Ecto neural progenitor cell (in vitro differentiated cells): Measurements from ENCODE around the gene PARVA.
A peak's percentile ranks its signal among the peaks of the same experiment; 100 is the strongest.
"Not testable (repeated sequence)": the region's sequence is repeated elsewhere in the genome, so short reads cannot be mapped to it uniquely, and the experiment has no call there.

ENCODE experiments used
- DNase-seq: peaks from one replicate; pipeline ENCODE4 v3.0.0-alpha.2; 2018; ENCODE audit warnings: low spot score

The PARVA gene

DNA sequence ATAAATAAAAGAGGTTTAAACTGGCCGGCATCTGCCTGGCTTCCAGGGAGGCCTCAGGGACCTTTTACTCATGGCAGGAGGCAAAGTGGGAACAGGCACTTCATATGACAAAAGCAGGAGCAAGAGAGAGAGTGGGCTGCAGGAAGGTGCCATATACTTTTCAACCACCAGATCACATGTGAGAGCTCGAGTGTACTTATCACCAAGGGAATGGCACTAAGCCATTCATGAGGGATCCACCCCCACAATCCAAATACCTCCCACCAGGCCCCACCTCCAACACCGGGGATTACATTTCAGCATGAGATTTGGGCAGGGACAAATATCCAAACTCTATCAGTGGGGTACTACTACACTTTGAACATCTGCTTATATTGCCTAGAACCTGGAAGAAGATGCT lies 126.5 kb downstream of the PARVA start:
- peak; percentile 28 for DNase-seq

DNA sequence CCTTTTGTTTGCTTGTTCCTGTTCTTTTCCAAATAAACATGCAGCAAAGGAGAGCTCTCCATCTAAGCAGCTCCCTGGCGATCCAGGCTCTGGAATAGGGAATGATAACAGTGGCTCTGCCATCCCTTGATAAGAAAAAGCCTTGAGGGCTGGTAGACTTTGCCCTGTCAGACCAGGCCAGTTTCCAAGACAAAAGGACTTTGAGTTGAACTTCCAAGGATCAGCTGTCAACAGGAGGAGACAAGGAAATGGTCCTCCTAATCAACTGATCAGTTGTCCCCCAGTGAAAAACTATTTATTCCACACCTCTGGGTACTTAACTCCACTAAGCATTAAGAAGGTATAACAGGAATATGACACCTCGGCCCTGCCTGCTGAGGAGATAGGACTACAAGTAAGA lies 127.8 kb downstream of the PARVA start:
- peak; percentile 18 for DNase-seq

DNA sequence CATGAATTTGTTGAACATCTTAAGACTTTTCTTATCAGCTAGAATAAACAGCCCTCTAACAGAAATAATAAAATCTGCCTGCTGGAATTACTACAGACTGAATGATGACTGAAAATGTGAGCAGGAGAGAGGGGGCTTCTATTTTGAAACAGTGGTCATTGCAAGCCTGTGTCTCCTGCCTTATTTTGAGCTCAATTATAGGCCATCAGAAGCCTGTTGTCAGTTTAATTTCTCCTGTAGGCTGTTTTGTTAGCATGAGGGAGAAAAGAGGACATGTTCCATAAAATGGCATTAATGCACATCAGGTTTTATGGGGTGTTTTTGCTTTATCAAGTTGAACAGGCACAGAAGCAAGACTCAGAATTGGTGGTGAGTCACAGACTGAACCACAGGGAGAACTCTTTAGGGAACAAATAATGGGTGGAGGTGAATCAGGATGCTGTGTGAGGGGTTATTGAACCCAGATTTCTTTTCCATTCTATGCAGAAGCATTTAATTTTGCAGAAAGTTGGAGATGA lies 129.1 kb downstream of the PARVA start:
- DNase-seq: peak; percentile 17

DNA sequence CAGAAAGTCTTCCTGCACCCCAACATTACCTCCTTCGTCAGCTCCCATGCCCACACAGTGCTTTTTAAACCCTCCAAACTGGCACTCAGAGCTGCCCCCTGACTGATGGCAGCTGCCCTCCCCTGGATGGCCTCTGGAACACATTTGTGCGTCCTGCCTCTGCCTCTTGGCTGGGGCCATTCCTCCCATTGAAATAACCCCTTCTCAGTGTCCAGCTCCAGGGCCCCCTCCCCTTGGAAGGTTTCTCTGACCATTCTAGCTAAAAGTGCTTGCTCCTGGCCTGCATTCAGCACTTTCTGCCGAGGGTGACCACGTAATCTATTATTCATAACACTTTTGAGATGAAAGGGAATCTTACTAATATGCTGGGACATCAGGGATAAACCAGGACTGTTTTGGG lies 130.0 kb downstream of the PARVA start:
- peak; percentile 22 for DNase-seq

DNA sequence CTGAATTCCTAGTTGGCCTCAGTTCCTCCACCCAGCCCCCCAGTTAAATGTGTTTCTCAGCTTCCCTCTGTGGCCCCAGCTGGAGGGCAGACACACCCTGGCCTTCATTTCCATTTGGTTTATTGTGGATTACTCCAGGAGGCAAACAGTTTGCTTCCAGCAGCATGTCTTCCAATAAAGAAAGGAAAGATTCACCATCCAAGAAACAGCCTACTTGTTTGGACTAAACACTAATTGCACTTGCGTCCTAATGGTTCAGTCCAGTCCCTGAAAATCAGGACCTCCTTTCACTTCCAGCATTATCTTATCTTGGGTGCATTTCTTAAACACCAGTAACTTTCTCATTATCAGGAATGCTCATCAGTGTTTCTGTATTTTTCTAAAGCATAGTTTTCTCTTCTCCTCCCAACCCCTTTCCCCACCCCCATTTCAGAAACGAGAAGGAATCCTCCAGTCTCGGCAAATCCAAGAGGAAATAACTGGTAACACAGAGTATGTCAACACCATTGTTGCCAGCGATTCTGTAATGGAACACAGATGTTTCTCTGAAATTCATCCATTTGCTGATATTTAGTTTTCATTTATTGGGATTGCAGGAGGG lies 130.9 kb downstream of the PARVA start:
- peak; percentile 17 for DNase-seq

DNA sequence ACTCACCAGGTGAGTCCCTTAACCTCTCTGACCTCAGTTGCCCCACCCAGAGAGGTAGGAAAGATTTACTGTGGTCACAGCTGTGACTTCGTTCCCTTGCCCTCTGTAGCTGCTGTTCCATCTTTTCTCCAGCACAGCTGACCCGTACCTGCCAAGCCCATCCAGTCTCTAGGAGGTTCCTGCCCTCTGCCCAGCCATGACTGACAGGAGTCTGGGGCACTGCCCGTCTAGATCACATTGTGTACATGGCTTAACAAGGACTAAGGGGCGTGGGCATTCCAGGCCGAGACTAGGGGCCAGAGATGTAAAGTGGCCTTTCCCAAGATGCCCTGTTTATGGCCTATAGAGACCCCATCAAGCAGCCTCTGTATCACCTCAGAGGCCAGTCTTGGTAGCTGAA lies 132.0 kb downstream of the PARVA start:
- DNase-seq: no peak

DNA sequence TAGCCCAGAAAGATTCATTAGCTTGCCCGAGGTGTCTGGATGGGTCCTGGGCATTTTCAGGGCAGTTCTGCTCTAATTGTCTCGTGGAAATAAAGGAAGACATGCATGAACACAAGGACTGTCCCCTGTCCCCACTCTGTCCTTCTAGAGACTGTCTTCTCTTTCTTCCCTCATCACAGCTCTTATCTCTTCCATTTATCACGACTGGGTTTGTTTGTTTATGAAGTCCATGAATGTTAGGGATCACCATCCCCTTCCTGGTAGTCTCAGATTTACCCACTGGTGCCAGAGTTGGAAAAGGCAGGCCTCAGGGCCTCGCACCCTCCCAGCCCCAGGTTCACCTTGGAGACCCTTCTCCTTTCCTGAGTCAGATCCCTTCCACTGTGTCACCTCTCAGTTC lies 134.8 kb downstream of the PARVA start:
- peak; percentile 3 for DNase-seq

DNA sequence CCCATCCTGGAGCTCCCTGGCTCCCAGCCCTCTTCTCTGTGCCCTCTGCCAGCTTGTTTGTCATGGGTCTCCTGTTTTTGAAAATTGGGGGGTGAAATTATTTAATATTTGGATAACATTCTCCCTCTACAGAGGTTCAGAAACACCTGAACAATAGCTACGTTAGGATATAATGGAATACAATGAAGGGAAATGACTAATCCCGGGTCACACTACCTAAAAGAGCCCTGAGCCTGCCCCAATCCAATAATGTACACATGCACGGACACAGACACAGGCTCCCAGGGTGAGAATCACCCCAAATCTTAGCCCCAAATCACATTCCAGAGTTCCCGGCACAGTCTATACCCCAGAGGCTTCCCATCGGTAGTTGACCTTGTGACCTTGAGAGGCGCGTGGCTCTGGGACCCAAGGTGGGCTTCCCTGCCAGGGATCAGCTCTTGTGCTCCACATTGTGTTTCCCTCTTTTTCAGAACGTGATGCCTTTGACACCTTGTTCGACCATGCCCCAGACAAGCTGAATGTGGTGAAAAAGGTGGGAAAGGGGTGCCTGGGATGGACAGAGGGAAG lies 135.5 kb downstream of the PARVA start:
- peak; percentile 25 for DNase-seq

DNA sequence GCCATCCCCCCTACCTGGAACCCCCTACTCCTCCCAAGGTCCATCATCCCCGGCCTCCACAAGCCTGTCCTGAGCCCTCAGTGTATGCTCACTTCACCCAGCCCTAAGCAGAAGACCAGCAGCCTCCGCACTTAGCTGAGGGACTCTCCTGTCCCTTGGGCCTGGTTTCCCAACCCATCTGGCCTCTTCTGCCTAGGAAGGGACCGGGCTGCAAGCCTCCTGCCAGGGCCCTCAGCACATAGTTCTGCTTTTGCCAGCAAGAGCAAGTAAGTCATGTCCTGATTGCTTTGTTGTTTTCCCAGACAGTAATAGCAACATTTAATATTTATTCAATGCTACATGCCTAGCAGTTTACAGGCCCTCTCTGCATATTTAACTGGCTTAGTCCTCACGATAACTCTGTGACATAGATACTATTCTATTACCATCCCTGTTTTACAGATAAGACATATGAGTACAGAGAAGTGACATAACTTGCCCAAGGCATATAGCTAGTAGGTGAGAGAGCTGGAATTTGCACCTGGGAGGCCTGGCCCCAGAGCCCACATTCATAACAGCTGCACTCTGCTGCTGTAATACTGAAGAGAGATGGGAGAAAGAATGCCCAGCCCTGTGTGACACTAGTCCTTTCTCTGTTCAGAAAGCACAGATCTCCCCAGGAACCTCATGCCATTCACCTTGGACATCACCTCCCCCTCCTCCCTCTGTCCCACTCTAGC lies 139.2 kb downstream of the PARVA start:
- DNase-seq: no peak

DNA sequence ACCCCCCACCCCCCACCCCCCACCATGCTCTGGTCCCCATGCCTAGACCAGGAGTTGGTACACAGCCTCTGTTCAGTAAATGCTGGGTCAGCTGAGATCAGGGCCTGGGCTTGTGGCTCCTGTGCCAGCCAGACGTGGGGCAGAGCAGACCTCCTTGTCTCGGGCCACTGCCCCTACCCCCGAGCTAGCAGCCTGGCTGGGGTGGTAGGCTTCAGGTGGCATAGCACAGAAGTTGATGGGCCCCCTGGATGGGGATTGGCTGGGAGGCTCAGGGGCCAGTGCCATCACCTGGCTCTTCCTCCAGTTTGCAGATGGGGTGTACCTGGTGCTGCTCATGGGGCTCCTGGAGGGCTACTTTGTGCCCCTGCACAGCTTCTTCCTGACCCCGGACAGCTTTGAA lies 139.9 kb downstream of the PARVA start:
- DNase-seq: no peak

DNA sequence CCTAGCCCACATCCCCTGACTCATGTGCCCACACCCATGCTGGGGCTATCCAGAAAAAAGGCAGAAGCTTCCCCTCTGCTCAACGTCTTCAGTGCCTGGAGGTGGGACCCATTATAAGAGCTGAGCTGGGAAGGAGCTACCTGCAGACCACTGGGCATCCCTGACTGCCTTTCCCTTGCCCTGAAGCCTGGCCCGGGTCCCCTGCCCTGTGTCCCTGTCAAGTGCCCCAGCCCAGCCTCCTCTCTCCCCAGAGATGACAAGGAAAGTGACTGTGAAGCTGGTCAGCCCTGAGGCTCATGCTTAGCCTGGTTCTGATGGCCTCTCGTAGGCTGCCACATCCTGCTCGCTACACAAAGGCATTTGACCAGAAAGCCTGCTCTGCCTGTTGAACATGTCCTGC lies 140.4 kb downstream of the PARVA start:
- DNase-seq: no peak

DNA sequence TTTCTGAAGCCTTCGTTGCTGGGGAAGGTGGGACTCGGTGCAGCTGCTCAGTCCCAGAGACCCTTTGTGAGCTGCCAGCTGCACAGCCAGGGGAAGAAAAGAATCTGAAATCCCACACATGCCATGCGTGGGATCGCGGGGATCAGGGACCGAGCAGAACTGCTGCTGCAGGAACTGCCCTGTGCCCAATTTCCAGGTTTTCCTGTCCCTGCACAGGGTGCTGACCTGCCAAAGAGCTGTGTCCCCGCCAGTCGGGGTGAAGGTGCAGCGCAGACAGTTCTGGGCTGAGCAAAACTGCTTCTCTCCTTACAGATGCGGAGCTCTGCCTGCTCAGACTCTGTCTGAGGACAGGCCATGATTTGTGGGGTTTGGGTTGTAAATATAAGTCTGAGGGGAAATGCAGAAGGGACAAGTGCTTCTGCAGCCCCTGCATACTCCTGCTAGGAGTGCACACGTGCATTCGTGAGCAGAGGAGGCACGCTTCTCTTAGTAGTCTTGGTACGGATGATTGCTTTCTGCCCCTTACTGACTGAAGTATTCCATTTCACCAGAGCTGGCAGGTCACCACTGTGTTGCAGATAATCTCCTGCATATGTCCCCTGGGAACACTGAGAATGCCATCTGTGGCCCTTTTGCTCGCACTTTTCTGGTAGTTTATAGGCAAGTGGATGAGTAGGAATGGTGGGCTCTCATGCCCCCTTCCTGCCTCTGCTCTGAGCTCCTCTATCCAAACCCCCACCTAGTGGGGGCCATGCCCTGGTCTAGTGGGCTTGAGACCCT lies 141.4 kb downstream of the PARVA start:
- DNase-seq: no peak

DNA sequence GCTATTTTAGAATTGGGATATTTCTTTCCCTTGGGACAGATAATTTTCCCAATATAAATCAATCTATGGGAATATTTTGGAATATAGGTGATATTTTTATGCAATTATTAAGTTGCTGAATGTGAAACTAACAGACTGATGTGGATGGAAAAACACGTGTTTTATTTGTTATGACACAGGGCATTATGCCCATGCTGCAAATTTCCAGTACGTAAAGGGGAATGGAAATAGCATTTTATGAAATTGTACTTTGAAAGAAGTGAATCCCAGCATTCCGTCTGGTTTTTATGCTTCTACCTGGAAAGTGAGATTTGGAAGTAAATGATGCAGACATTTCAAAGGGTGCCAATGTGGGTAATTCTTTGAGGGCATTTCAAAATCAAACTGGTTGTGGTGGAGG lies 142.7 kb downstream of the PARVA start:
- no peak for DNase-seq

DNA sequence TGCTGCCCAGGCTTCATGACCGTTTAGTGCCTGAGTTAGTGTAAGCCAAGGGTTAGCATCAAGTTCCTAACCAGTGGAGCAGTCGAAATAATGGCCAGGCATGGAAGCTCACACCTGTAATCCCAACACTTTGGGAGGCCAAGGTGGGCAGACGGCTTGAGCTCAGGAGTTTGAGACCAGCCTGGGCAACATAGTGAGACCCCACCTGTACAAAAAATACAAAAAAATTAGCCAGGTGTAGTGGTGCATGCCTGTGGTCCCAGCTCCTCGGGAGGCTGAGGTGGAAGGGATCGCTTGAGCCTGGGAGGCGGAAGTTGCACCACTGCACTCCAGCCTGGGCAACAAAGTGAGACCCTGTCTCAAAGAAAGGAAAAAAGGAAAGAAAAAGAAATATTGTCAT lies 143.2 kb downstream of the PARVA start:
- not testable (repeated sequence) for DNase-seq

DNA sequence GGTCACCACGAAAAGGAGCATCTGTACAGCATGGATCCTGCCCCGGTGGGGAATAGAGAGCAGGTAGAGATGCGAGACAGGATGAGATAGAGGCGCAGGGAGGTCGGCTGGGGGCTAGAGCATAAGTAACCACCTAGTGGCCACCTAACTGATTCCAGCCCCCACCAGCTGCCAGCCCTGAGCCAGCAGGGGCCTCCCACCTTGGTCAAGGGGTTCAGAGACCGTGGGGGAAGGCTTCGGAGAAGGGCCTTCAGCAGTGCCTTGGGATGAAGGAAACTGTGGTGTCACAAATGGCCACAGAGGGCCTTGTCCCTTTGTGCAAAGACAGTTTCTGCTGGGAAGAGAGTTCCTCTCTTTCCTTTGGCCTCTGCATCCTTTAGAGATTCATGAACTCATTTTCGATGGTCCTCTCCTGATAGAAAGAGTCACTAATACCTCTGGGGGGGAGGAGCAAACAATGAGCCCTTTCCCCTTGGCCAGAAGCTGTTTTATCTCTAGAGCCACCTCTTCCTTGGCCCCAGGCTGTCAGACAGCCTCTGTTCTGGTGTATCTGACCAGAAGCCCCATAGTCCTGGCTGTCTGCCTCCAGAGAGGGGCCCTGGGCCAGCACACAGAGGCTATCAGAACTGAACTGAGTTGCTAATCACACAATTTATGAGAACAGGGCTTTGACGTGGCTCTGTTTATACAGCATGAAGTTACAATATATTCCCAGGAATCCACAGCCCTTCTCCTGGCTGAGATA lies 146.0 kb downstream of the PARVA start:
- no peak for DNase-seq

DNA sequence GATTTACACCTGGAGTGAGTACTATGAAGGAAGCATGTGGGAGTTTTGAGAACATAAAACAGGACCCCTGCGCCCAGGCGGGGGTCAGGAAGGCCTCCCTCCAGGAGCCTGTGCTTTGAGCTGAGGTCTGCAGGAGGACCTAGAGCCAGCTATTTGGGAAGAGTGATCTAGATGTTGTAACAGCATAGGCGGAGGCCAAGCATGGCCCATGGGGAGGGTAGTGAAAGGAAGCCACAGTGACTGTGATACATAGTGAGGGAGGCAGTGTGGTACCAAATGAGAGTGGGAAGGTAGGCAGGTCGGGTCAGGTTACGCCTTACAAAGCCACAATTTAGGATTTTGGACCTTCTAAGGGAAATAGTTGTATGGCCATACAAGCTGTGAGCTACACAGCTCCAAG lies 147.5 kb downstream of the PARVA start:
- DNase-seq: no peak

DNA sequence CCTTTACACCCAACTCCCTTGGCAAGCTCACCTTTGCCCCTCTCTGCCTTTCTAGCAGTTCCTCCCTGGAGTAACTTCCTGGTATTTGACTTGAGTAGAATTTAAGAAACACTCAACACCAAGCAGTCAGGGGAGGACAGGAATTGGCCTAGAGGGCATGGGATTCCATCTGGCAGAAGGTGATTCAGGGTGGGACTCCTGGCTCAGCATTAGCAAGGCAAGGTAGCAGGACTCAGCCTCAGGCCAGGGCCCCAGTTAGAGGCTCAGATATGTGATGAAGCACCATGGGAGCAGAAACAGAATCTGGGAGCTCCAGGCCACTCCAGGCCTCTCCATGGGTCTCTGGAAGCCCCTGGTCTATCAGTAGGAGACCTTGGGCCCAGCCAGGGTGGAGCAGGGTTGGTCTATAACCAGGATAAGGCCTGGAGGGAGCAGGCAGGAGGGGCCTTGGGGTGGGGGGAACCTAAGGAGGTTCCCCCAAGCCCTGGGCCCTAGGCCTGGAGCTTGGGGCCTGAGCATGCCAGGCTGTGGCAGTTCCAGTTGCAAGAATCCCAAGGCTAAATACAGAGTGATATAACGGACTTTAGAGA lies 148.2 kb downstream of the PARVA start:
- no peak for DNase-seq

DNA sequence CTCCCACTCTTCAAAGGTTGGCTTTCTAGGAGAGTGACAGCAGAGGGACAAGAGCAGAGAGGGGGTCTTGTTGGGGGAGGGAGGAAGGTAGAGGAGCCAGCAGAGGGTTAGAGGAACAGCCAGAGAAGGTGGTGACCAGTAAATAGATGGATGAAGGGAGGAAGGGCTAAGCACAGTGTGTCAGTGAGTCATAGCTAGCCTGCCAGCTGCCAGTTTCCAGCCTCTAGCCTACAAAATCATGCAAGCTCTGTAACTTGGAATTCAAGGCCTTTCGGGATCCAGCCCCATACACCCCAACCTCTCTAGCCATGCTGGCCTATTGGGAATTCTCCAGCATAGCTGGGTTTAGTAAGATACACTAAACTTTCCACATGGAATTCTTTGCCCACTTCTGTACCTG lies 149.4 kb downstream of the PARVA start:
- no peak for DNase-seq

DNA sequence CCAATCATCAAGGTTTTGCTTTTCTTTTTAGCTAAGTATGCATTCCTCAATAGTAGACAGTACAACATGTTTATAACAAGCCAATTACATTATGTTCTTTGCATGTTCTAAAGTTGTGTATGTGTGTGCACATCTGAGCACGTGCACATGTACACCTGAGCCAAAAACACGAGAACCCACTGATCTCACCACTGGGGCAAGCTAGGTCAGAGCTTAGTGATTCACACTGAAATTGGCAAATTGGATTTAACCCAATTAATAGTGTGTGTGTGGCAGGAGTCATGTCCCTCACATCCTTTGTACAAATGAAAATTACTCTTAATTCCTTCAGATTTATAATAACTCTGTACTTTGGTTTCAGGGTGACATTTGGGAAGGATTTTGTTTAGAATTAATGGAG lies 151.1 kb downstream of the PARVA start:
- DNase-seq: no peak

DNA sequence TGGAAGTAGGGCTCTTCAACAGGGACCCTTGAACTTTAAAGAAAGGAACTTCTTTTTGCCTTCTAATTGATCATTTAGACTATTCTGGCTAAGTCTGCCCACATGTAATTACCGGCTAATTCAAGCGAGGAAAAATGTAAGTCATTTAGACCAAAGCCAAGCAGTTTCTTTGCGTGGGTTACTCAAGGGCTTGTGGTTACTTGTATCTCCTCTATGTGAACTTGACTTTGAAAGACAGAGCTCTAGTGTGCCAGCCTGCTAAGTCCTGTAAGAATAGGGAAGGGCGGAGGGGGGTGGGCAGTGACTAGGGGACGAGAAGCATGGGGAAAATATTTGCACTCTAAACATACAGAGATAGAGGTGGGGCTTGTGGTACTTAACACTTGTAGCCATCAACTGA lies 151.7 kb downstream of the PARVA start:
- no peak for DNase-seq

DNA sequence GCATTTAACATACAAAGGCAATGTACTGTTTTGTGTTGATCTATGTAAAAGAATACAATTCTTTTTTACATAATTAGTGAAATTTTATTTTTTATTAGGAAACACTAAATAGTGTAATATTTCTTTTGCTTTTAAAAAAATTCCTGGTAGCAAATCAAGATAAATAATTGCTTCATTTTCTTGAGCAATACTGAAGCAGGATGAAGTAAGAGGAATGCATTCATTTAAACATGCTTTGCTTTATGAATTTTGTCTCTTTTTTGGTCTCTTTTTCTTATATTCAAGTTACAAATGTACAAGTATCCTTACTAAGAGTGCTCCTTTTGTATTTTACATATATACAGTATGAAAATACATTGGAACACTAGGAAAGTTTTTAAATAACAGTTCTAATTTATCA lies 152.4 kb downstream of the PARVA start:
- DNase-seq: no peak

DNA sequence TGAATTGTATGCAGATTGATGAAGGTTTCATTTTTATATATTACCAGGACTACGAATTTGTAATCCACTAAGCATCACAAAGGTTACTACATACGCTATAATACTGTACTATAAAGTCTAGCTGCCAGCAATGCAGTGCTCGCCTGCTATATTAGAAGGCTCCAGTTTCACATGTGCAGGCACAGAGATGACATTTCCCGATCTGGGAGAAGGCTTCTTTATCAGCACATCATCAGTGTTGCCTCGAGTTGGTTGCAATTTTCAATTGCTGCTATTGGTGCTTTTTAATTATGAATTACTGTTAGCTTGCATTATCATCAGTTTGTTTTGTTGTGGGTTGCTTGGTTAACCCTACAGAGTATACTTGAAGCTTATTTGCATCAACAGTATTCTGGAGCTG lies 153.6 kb downstream of the PARVA start:
- DNase-seq: no peak
